Tibial artery (tissue), 4 donors: ENCODE measurements around the gene RCE1.

ENCODE experiments used
- DNase-seq, 2 donors: peaks; one replicate each; pipeline ENCODE4 v3.0.0-alpha.2; 2019
- H3K27ac ChIP-seq, 2 donors: fragments of 200-600 bp; sonication (generic) in 1 of 2; 1 replicate in 1 of 2; 2 replicates in 1 of 2; pipeline ENCODE4 v1.5.1; 2018 to 2019; ENCODE audit warnings: mild to moderate bottlenecking in 1 of 2
- H3K27me3 ChIP-seq, 2 donors: fragments of 200-600 bp; sonication (generic) in 1 of 2; one replicate each; pipeline versions ENCODE4 v1.5.1 to v1.6.0; 2016 to 2019
- H3K36me3 ChIP-seq, 3 donors: fragments of 200-600 bp; sonication (generic) in 2 of 3; one replicate each; pipeline ENCODE4 v1.5.1; 2016 to 2019; ENCODE audit warnings: mild to moderate bottlenecking in 2 of 3
- H3K4me1 ChIP-seq, 4 donors: fragments of 200-600 bp; sonication (generic) in 2 of 4; 1 replicate in 3 of 4; 2 replicates in 1 of 4; pipeline ENCODE4 v1.5.1; 2016 to 2019
- H3K4me3 ChIP-seq, 2 donors: fragments of 200-600 bp; sonication (generic) in 1 of 2; 1 replicate in 1 of 2; 2 replicates in 1 of 2; pipeline ENCODE4 v1.5.1; 2018 to 2019; ENCODE audit warnings: mild to moderate bottlenecking in 2 of 2
- H3K9me3 ChIP-seq, 3 donors: fragments of 200-600 bp; sonication (generic) in 1 of 3; one replicate each; pipeline ENCODE4 v1.5.1; 2016 to 2019
- intact Hi-C: fragments of 100-400 bp; cut with DNase I; formaldehyde crosslinking; loops from one replicate; pipeline ENCODE4 v1.15.0; 2023; ENCODE audit warnings: low total_unique reads
- TF ChIP-seq, protein P1 (sequence below), 2 experiments: fragments of 200-600 bp in 1 of 2; fragments of 450-650 bp in 1 of 2; IDR thresholded peaks; one replicate each; pipeline ENCODE4 v1.5.1; 2017 to 2019; ENCODE audit warnings: antibody characterized with exemption in 2 of 2, mild to moderate bottlenecking in 1 of 2, moderate library complexity in 1 of 2

Gene RCE1

DNA sequence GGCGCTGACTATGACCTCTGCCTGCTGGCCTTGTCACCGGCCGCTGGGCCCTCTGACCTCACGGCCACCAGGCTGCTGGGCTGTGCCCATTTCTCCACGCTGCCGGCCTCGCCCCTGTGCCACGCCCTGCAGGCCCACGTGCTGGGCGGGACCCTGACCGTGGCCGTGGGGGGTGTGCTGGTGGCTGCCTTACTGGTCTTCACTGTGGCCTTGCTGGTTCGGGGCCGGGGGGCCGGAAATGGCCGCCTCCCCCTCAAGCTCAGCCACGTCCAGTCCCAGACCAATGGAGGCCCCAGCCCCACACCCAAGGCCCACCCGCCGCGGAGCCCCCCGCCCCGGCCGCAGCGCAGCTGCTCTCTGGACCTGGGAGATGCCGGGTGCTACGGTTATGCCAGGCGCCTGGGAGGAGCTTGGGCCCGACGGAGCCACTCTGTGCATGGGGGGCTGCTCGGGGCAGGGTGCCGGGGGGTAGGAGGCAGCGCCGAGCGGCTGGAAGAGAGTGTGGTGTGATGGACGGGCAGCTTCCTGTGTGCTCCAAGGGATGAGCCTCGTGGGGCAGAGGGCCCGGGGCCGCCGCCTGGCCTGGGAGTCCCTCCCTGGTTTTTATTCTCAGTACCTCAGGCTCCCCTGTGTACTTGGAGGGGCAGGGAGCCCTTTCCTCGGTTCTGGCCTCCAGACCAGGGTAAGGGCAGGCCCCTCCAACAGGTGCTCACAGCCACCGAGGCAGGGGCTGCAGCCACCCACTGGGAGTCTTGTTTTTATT, 16.6 kb downstream of the RCE1 start:
- TF ChIP-seq, protein P1, sequence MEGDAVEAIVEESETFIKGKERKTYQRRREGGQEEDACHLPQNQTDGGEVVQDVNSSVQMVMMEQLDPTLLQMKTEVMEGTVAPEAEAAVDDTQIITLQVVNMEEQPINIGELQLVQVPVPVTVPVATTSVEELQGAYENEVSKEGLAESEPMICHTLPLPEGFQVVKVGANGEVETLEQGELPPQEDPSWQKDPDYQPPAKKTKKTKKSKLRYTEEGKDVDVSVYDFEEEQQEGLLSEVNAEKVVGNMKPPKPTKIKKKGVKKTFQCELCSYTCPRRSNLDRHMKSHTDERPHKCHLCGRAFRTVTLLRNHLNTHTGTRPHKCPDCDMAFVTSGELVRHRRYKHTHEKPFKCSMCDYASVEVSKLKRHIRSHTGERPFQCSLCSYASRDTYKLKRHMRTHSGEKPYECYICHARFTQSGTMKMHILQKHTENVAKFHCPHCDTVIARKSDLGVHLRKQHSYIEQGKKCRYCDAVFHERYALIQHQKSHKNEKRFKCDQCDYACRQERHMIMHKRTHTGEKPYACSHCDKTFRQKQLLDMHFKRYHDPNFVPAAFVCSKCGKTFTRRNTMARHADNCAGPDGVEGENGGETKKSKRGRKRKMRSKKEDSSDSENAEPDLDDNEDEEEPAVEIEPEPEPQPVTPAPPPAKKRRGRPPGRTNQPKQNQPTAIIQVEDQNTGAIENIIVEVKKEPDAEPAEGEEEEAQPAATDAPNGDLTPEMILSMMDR (IDR thresholded peaks at IDR 0.05): no peak
- no peak for DNase-seq
- Histone ChIP-seq H3K9me3 (no peaks in the 10 kb centered on the region), H3K36me3 (peaks cover 0 to 51% (median 0%) of the 10 kb centered on the region in 3 donors), H3K27me3 (no peaks in the 10 kb centered on the region), H3K4me1 (peaks cover 4 to 14% (median 6%) of the 10 kb centered on the region in 4 donors), H3K4me3 (no peak overlapping the region), H3K27ac (no peak overlapping the region)
- intact Hi-C loops: loop anchor here (10.0 kb wide), 1 partner anchor 95 kb away; the partner anchor contains the start of gene PC

- Histone ChIP-seq H3K9me3 (no peaks in the 10 kb centered on the region), H3K27ac (no peak overlapping the region), H3K36me3 (peaks cover 0 to 57% (median 0%) of the 10 kb centered on the region in 3 donors), H3K4me1 (peaks cover 3 to 10% (median 4%) of the 10 kb centered on the region in 4 donors), H3K4me3 (no peak overlapping the region), H3K27me3 (no peaks in the 10 kb centered on the region)
- no peak for DNase-seq
- intact Hi-C loops: no loop called here
- TF ChIP-seq, protein P1 (IDR thresholded peaks at IDR 0.05): no peak
These were observed 17.2 kb downstream of the RCE1 start for GRCh38 chr11:66860449-66860831.

- Histone ChIP-seq H3K9me3 (no peaks in the 10 kb centered on the region), H3K4me3 (no peak overlapping the region), H3K4me1 (peaks cover 0 to 5% (median 0%) of the 10 kb centered on the region in 4 donors), H3K27me3 (no peaks in the 10 kb centered on the region), H3K36me3 (peaks cover 0 to 64% (median 0%) of the 10 kb centered on the region in 3 donors), H3K27ac (no peak overlapping the region)
- intact Hi-C loops: no loop called here
- DNase-seq: no peak
- TF ChIP-seq, protein P1 (IDR thresholded peaks at IDR 0.05): no peak
These were observed 18.0 kb downstream of the RCE1 start for GRCh38 chr11:66861038-66861773.

DNA sequence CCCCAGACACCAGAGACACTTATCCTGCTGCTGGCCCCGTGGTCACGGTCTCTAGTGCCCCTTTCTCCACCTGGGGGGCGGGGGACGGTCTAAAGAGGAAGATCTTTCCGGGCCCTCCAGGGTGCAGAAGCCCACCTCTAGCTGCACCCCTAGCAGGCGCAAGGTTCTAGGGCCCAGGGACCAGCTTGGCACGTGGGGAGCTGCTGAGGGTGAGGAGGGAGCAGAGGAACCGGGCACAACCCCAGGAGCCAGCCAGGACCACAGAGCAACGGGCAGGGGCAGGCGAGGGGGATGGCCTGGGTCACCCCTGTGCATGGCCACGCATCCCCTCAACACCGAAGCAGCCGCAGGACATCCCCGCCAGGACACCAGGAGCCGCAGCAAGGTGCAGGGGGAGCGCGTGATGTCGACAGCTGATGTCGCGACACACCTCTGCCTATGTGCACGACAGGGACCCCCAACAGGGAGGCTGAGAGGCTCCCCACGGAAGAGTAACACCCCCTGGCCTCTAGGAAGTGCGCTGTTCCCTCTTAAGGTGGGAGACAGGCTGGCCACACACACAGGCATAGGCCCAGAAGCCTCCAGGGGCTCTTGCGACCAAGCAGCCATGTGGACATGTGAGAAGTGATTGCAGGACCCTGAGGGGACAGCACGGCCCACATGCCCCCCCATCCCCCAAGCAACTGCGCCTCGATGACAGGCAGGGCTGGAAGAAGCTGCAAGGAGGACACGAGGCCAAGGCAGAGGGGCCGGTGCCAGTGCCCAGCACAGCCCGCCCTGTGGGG, 18.7 kb downstream of the RCE1 start:
- intact Hi-C loops: no loop called here
- Histone ChIP-seq H3K9me3 (no peaks in the 10 kb centered on the region), H3K36me3 (peaks cover 0 to 70% (median 0%) of the 10 kb centered on the region in 3 donors), H3K4me3 (no peak overlapping the region), H3K4me1 (peaks cover 0 to 5% (median 0%) of the 10 kb centered on the region in 4 donors), H3K27me3 (no peaks in the 10 kb centered on the region), H3K27ac (no peak overlapping the region)
- TF ChIP-seq, protein P1 (IDR thresholded peaks at IDR 0.05): no peak
- DNase-seq: no peak

GRCh38 chr11:66862559-66863037, 19.4 kb downstream of the RCE1 start:
- H3K27me3 ChIP-seq: no peaks in the 10 kb centered on the region
- H3K27ac ChIP-seq: no peak overlapping the region
- no peaks in the 10 kb centered on the region for H3K9me3 ChIP-seq
- intact Hi-C loops: no loop called here
- no peak for DNase-seq
- H3K36me3 ChIP-seq: peaks cover 0 to 75% (median 0%) of the 10 kb centered on the region in 3 donors
- H3K4me1 ChIP-seq: no peaks in the 10 kb centered on the region
- no peak overlapping the region for H3K4me3 ChIP-seq
- TF ChIP-seq, protein P1 (IDR thresholded peaks at IDR 0.05): no peak
